CD4-positive, alpha-beta T cell treated with Interleukin-15 for 1 hour (primary cell): ENCODE measurements around the gene MMP23B.
"Not testable (repeated sequence)": the region's sequence is repeated elsewhere in the genome, so short reads cannot be mapped to it uniquely, and the experiment has no call there.

Source experiments
- DNase-seq: peaks from one replicate; pipeline ENCODE4 v3.0.0-alpha.2; 2020

MMP23B gene

DNA sequence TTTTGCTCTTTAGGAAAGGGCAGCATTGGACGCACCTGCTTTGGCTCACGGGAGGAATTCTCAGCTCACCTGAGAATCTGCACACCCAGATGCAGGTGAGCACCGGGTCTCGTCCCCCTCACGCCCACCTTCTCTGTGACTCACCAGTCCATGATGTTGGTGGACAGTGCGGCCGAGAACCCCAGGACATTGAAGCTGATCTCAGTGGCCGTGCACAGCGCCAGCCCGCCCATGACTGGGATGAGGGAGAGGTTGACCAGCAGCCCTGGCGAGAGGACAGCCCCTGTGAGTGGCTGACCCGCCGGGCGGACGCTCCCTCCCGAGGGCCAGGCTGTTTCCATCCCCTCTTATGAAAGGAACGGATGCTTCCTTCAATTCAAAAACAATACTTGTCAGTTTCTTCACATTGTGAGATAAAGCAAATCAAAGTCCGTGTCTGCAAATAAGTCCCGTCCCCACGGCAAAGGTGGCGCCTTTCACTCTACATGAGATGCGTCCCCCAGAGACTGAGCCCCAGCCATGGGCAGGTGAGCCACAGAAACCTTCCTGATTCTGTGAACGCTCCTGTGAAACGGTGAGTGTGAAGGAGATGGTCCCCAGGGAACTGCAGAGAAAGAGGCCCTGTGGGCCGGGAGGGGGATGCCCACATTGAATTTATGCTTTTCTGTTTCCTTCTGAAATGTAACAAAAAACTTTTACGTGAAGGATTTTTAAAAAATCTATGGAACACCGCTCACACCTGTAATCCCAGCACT is 39.6 kb downstream of the MMP23B start:
- no peak for DNase-seq

DNA sequence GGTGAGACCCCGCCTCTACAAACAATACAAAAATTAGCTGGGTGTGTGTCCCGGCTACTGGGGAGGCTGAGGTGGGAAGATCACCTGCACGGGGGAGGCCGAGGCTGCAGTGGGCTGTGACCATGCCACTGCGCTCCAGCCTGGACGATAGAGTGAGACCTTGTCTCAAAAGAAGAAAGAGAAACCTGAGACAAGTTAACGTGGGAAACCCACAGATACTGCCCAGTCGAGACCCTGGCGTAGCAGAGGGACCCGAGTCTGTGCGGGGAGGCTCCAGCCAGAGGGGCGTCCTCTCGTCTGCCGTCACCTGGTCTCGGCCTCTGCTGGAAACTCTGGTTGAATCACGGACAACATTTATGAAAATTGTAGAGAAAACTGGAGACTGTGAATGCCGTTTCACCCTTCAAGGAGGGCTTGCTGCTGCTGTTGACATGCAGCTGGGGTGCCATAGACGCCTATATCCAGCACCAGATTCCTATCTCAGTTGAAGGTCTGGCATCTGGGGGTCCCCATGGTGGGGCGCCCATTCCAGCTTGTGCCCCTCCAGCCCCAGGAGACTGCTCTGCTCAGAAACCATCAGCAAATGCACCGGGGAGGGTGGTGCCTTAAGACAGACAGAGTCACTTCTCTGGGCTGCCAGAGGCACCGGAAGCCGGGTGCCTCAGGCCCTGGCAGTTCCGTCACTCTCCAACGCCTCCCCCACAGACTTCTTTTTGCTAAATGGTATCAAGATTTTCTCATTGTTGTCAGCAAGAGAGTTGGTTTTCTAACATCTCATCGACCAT is 40.4 kb downstream of the MMP23B start:
- no peak for DNase-seq

DNA sequence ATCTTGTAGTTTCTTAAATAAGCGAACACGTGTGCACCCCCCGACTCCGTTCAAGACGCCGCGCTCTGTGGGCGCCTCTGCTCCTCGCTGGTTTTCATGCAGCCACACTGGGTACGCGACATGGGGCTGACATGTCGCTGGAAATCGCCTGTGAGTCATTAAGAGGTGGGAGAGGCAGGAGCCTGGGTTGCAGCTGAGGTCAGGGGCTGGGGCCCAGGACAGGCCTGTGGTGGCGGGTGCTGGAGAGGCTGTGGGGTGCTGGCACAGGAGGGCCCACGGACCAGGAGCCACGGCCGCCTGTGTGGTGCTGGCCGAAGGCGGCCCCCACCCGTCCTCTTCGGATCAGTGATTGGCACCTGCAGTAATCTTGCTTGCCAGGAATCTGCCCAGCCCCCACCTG is 42.8 kb downstream of the MMP23B start:
- not testable (repeated sequence) for DNase-seq

DNA sequence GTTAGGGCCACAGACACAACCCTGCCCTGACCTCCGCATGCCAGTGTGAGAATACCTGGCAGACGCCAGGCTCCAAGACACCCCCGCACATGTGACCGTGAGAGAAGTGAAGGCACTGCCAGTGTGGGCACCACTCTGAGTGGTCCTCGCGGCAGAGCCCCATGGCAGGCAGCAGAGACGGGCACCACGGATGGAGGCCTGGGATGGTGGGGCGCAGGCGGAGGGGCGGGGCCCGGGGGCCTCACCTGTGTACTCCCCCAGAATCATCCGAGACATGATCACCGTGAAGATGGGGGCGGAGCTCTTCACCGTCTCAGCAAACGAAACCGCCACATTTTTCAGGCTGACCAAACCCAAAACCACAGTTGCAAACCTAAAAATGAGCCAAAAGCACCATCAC is 43.2 kb downstream of the MMP23B start:
- not testable (repeated sequence) for DNase-seq

DNA sequence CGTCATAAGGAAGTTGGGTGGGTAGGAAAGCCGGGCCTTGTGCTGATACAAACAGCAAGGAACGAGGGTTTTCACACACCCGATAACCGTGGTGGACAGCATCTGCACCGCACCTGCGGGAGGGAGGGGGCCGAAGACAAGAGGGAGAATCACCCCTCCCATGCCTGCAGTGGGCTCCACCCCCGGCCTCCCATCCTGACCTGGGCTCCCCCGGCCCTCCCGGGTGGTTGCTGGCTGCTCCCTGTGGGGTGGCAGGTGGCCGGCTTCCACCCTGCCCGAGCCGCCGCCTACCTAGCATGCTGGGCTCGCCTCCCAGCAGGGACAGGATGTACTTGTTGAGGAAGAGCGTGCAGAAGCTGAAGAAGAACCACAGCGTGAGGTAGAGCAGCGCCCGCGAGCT is 44.1 kb downstream of the MMP23B start:
- not testable (repeated sequence) for DNase-seq

DNA sequence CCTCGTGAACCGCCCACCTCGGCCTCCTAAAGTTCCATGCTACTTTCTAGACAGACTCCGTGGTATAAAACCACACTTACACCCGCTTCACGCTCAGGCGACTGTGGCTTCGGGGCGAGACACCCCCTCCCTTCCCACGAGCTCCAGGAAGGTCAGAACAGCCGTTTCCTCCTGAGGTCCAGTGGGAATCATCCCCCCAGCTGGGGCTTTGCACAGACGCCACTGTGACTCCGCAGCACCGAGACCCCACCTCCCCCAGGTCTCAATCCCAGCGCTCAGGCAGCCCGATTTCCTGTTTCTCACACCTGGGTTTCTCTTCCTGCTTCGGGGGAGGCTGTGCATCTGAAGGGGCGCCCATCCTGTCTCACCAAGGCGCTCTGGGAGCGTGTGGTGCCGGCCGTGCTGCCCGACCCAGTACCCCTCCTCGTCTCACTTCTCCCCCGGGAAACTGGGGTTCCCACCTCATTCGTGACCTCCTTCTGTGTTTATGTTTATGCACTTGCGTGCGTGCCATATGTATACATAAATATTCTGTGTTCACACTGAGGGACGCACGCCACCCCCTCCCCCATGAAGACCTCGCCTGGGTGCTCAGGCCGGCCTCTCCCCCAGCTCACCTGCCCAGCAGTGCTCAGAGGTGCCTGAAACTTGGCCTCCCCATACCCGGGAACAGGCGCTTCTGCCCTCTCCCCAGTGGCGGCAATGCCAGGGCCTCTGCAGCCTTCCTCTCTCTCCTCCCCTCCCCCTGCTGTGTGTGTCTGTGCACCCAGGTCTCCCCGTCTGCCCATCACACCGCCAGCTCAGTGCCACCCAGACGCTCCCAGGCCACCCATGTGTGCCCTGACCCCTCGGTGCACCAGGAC is 46.0 kb downstream of the MMP23B start:
- DNase-seq = peak; percentile 55

DNA sequence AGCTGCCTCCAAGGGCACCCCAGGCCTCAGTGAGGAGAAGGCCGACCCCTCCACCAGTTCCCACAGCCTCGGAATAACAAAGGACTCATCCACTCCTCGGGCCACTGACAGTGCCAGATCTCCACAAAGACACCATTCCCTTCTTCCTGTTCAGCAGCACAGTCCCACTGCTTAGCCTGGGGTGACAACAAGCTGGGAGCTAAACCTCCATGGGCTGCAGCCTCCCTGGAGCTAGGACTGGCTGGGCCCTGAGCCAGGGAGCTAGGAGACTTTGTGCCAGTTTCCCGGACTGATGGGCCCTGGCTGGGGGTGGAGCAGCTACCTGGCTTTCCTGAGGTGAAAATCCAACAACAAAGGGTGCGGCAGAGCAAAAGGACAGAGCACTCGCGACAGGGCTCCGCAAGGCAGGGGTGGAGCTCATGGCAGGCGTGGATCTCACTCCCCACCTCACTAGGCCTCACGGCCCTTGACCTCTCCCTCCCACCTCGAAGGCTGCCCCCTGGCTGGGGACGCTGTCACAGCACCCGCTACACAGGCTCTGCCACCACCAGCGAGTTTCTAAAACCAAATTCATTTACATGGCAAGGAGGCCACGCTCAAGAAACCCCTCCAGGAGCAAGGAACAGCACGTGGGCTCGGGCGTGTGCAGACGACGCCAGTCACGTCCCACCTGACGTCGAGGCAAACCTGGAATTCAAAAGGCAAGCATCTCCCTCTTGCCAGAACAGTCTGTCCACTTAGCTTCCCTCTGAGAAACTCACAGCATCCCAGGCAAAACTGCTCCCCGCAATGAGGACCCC is 46.8 kb downstream of the MMP23B start:
- no peak for DNase-seq

DNA sequence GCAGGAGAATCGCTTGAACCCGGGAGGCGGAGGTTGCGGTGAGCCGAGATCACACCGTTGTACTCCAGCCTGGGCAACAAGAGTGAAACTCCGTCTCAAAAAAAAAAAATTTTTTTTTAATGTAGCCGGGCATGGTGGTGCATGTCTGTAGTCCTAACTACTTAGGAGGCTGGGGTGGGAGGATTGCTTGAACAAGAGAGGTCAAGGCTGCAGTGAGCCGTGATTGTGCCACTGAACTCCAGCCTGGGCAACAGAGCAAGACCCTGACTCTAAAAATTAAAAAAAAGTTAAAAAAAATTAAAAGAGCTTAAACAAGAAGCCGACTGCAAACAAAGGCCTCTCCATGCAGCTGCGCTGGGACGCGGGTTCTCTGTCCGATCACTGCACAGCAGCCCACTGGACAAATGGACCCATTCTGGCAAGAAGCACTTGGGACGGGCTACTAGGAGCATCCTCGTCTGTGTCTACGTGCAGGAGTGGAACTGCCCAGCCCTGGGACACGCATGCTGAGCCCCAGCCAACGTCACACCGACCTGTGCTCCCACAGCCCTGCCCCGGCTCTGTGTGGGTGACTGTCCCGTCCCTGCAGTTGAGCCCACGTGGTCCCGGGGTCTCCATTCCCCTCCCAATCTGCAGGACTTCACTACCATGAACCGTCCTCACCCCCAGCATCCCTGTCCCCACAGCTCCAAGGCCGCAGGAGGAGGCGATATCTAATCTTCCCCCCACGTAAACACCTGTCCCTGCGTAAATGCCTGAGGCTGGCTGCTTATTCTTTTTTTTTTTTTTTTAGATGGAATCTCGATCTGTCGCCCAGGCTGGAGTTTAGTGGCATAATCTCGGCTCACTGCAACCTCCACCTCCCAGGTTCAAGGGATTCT is 48.3 kb downstream of the MMP23B start:
- DNase-seq = no peak

DNA sequence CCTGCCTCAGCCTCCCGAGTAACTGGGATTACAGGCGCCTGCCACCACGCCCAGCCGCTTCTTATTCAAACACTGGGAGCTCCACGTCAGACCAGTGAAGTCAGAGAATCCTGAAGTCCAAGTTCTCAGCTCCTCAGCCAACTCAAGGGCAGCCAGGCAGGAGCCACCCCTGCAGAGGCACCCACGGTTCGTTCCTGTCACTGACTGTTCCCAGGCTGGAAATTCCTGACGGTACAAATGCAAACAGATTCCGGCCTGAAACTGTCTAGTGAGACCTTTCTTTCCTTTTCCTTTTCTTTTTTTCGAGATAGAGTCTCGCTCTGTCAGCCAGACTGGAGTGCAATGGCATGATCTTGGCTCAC is 48.9 kb downstream of the MMP23B start:
- no peak for DNase-seq

DNA sequence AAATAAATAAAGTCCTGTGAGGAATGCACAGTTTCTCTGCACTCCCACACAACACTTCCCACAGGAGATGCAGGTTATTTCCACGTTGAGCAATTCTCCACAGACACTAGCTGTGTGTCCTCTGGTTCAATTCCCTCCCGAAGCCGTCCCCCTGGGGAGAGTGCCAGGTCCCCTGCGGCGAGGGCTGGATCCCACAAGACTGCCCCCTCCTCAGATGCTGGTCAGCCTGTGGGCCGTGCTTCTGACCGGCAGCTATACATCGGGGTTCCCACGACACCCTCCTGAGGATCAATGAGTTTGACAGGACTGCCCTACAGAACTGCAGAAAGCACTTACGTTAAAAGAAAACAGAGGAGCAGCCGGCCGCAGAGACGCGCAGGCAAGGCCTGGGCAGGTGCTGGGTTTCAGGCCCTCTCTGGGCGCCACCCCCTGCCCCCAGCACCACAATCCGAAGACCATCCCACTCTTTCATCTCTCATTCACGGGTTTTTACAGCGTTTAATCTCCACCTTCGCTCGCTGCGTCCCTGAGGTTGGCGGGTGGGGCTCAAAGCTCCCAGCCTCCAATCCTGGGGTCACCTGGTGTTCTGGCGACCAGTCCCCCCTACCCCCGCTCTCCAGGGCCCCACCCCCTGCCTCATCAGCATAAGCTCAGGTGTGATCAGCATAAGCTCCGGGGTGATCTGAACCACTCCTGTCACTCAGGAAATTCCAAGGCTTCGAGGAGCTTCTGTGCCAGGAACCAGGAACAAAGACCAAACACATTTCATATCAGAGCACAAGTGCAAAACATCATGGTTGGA is 51.3 kb downstream of the MMP23B start:
- no peak for DNase-seq
